Astrocyte of the spinal cord (primary cell): ENCODE results near the gene NPAS3.

Experiments
- DNase-seq: peaks from one replicate; pipeline ENCODE4 v3.0.0; 2011; ENCODE audit warnings: low read depth, low spot score
- H3K4me3 ChIP-seq: 2 replicates; pipeline ENCODE4 v1.5.1; 2011; ENCODE audit warnings: low read depth, mild to moderate bottlenecking, low read length, moderate library complexity
- in situ Hi-C: cut with HindIII; loops from 2 replicates; pipeline ENCODE4 v1.10.0; 2017; ENCODE audit warnings: low sequenced_read_pairs
- TF ChIP-seq, protein P1 (sequence below): IDR thresholded peaks from 2 replicates; pipeline ENCODE4 v1.5.1; 2012; ENCODE audit warnings: low read depth, mild to moderate bottlenecking, low read length, inconsistent platforms

The NPAS3 gene

DNA sequence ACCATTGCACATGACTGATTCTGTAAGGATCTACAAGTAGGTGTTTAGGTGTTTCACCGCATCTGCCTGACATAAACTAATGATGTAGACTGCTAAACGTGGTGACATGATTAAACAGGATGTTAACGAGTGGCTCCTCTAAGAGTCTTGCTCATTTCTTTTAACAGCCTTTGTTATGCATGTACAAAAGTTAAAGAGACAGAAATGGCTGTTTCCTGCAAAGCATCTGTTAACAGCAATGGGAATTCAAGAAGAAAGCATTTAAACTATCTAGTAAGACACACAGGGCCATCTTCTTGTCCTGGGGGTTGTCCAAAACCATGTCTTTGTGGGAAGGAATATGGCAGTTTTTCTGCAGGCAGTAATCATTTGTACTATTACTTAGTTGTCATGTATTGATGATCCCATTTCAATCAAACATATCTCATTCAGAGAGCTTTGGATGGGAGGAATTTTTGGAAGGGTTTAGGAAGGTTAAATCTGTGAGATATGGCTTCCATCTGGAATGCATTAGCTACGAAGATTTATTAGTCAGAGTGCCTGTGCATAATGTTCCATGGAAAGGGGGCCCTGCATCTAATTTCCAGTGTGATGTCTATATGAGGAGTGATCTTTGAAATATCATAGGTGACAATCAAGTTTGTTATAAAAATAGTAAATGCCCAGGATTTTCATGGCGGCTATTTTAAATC is 517.1 kb downstream of the NPAS3 start:
- DNase-seq, result no peak
- TF ChIP-seq, protein P1, sequence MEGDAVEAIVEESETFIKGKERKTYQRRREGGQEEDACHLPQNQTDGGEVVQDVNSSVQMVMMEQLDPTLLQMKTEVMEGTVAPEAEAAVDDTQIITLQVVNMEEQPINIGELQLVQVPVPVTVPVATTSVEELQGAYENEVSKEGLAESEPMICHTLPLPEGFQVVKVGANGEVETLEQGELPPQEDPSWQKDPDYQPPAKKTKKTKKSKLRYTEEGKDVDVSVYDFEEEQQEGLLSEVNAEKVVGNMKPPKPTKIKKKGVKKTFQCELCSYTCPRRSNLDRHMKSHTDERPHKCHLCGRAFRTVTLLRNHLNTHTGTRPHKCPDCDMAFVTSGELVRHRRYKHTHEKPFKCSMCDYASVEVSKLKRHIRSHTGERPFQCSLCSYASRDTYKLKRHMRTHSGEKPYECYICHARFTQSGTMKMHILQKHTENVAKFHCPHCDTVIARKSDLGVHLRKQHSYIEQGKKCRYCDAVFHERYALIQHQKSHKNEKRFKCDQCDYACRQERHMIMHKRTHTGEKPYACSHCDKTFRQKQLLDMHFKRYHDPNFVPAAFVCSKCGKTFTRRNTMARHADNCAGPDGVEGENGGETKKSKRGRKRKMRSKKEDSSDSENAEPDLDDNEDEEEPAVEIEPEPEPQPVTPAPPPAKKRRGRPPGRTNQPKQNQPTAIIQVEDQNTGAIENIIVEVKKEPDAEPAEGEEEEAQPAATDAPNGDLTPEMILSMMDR, result no peak
- in situ Hi-C loops, result no loop called here
- H3K4me3 ChIP-seq, result no peak overlapping the region

DNA sequence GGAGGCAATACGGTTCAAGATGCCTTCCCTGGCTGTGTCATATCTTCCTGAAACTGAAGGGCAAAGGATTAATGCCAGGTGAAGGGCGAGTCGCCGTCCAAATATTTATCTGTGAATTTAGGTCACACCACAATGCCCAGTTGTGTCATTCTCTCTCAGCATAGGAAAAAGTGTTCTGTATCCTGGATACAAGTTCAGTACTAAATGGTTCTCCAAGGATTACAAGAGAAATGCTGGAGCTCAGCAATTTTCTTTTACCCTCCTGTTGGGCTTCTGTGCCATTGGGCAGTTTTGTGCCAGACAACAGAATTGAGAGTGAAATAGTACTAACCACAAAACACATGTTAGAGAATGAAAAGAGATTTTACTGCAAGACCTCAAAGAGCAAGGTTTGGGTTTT is 518.3 kb downstream of the NPAS3 start:
- TF ChIP-seq, protein P1, result no peak
- H3K4me3 ChIP-seq, result no peak overlapping the region
- in situ Hi-C loops, result no loop called here
- no peak for DNase-seq

DNA sequence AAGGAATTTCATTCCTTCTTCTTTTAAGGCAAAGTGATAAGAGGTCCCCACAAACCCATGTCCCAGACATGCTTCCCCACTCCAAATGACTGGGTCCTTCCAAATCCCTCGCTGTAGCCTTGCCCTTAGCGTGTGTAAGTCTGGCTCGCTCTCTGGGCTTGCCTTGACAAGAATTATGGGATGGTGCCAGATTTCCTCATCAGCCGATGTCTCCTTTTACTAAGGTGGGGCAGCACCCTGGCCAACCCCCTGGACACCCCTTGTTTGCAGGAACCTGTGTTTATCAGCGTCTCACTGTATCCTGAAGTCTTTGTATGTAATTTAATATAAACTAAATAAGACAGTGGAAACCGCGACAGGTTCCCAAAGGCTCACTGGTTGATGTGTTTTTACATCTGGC is 518.9 kb downstream of the NPAS3 start:
- H3K4me3 ChIP-seq, result no peak overlapping the region
- in situ Hi-C loops, result no loop called here
- no peak for DNase-seq
- TF ChIP-seq, protein P1, result no peak

DNA sequence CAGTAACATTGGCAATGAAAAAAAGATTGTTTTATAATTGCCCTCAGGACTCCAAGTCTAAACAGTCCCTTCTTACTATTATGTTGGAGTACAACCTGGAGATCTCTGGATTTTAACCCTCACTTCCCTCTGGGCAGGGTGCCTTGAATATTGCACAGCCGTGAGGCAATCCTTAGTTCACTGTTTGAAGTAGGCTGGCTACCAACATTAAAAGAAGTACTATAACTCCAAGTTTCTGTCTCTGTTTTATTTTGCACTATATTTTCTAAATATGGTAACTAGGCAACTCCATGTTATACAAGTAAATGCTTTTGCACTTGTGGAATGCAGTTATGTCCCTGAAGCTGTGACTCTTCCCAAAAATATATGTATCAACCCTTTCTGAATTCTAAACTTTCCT is 521.5 kb downstream of the NPAS3 start:
- in situ Hi-C loops, result no loop called here
- TF ChIP-seq, protein P1, result no peak
- no peak for DNase-seq
- no peak overlapping the region for H3K4me3 ChIP-seq

- TF ChIP-seq, protein P1, result no peak
Observed at GRCh38 chr14:33461036-33461435, 522.4 kb downstream of the NPAS3 start.

GRCh38 chr14:33463731-33464130 is 525.1 kb downstream of the NPAS3 start:
- in situ Hi-C loops, result no loop called here

More at GRCh38 chr14:33461036-33461435, 522.4 kb downstream of the NPAS3 start:
- DNase-seq, result no peak
- in situ Hi-C loops, result no loop called here
- no peak overlapping the region for H3K4me3 ChIP-seq

More at GRCh38 chr14:33463731-33464130, 525.1 kb downstream of the NPAS3 start:
- no peak for DNase-seq
- TF ChIP-seq, protein P1, result no peak
- no peak overlapping the region for H3K4me3 ChIP-seq
